Measurements from ENCODE around the gene NRBP1. TPM values are rescaled to one million over a fixed set of nuclear protein-coding genes. Genes with fewer than 3 reads are reported as not detected.

The NRBP1 gene
- total and polyA plus RNA-seq, 9 of the 15 experiments (the other 6 are each of a cell fraction or from before 2014, with no cell fraction given) = 2.9 to 84.5 (median 36.9) TPM

- TF ChIP-seq ZNF407 (IDR thresholded peaks at IDR 0.05; ENCODE audit: low read depth) = no peak
- 0 out of 4 replicates have a peak, but pooled peaks of 1 of the 2 experiments have one; percentile 74 for TF ChIP-seq TEAD1 (CRISPR knock-in tag; IDR thresholded peaks at IDR 0.05)
- no peak for TF ChIP-seq ZNF444 (CRISPR knock-in tag; IDR thresholded peaks at IDR 0.05)
- TF ChIP-seq KDM1A (IDR thresholded peaks at IDR 0.05) = no peak
- no peak for TF ChIP-seq NELFE (IDR thresholded peaks at IDR 0.05; ENCODE audit: insufficient read depth, insufficient read length)
- TF ChIP-seq SMAD2 (IDR thresholded peaks at IDR 0.05; ENCODE audit: low read depth, low read length) = no peak
- TF ChIP-seq PTBP1 (IDR thresholded peaks at IDR 0.05; ENCODE audit: low read depth, low read length) = no peak
- no peak for TF ChIP-seq NR1H2 (CRISPR knock-in tag; IDR thresholded peaks at IDR 0.05)
Measured at GRCh38 chr2:27489498-27490397, 61.3 kb downstream of the NRBP1 start, which contains the start of gene IFT172 (continued).

All from K562 (cell line).